DND-41 (cell line): ENCODE results near the gene CYP27B1.

Source experiments
- CTCF ChIP-seq: IDR thresholded peaks from 2 replicates; pipeline ENCODE4 v1.5.1; 2012; ENCODE audit warnings: borderline replicate concordance, low read length, moderate library complexity, mild to moderate bottlenecking; ENCODE audit not compliant: poor library complexity, severe bottlenecking; ENCODE audit errors: extremely low read depth
- EZH2 ChIP-seq: IDR thresholded peaks from 3 replicates; pipeline ENCODE4 v1.6.1; 2012; ENCODE audit warnings: borderline replicate concordance, low read depth, mild to moderate bottlenecking, moderate library complexity, low read length, inconsistent platforms; ENCODE audit not compliant: severe bottlenecking

- TF ChIP-seq CTCF, result no peak
- no peak for TF ChIP-seq EZH2
Observed at GRCh38 chr12:57755194-57755453, 11.8 kb downstream of the CYP27B1 start.
